MM.1S (cell line): ENCODE data around the gene IL1RAPL1.

Source experiments
- EZH2 ChIP-seq: fragments of 300-600 bp; sonication (generic); optimal IDR thresholded peaks from 2 replicates; pipeline ENCODE3; 2017; ENCODE audit warnings: low read depth, mild to moderate bottlenecking, antibody characterized with exemption, low read length, mixed read lengths
- EZH2phosphoT487 ChIP-seq: fragments of 300-600 bp; sonication (generic); IDR thresholded peaks from 2 replicates; pipeline ENCODE4 v1.6.1; 2018; ENCODE audit warnings: antibody characterized with exemption, low read length
- TF ChIP-seq, protein P1 (sequence below): fragments of 300-600 bp; sonication (generic); IDR thresholded peaks from 2 replicates; pipeline ENCODE4 v1.5.1; 2016; ENCODE audit warnings: antibody characterized with exemption, low read length, mixed read lengths

DNA sequence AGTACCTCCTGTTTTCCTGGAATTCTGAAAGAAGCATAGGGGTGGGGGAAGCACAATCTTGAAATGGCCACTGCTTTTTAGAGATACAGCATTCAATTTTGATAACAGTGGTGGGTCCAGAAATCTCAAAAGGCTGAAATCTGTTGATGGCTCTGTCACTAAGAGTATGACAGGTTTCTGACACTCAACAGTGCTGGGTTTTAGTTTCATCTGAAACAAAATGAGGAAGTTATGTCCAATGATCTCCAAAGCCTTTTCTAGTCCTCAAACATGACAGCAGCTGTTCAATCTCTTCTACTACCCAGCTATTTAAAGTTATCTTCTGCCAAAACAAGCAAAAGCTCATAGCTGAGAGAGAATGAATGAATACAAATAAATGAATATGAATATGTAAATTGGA, 110.5 kb downstream of the IL1RAPL1 start:
- TF ChIP-seq EZH2 (no peak), EZH2phosphoT487 (no peak)
- TF ChIP-seq, protein P1, sequence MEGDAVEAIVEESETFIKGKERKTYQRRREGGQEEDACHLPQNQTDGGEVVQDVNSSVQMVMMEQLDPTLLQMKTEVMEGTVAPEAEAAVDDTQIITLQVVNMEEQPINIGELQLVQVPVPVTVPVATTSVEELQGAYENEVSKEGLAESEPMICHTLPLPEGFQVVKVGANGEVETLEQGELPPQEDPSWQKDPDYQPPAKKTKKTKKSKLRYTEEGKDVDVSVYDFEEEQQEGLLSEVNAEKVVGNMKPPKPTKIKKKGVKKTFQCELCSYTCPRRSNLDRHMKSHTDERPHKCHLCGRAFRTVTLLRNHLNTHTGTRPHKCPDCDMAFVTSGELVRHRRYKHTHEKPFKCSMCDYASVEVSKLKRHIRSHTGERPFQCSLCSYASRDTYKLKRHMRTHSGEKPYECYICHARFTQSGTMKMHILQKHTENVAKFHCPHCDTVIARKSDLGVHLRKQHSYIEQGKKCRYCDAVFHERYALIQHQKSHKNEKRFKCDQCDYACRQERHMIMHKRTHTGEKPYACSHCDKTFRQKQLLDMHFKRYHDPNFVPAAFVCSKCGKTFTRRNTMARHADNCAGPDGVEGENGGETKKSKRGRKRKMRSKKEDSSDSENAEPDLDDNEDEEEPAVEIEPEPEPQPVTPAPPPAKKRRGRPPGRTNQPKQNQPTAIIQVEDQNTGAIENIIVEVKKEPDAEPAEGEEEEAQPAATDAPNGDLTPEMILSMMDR = no peak
